Osteoblast (primary cell): ENCODE data around the gene TMC8. TPM values are rescaled to one million over a fixed set of nuclear protein-coding genes. Genes with fewer than 3 reads are reported as not detected.

Experiments
- DNase-seq: peaks from one replicate; pipeline ENCODE4 v3.0.0; 2011; ENCODE audit warnings: low spot score, mixed read lengths; ENCODE audit not compliant: insufficient read length; ENCODE audit errors: missing footprints
- H2AFZ ChIP-seq: 2 replicates; pipeline ENCODE4 v1.6.0; 2011; ENCODE audit warnings: mild to moderate bottlenecking, low read length
- H3K27ac ChIP-seq: 2 replicates; pipeline ENCODE4 v1.5.1; 2011; ENCODE audit warnings: mild to moderate bottlenecking, low read depth, low read length, moderate library complexity
- H3K27me3 ChIP-seq: 2 replicates; pipeline ENCODE4 v1.6.0; 2012; ENCODE audit warnings: mild to moderate bottlenecking, control low read depth, inconsistent platforms, low read length, moderate library complexity; ENCODE audit not compliant: insufficient read depth
- H3K36me3 ChIP-seq: 2 replicates; pipeline ENCODE4 v1.5.1; 2011; ENCODE audit warnings: mild to moderate bottlenecking, low read length, control low read depth, moderate library complexity; ENCODE audit not compliant: insufficient read depth
- H3K4me1 ChIP-seq: 2 replicates; pipeline ENCODE4 v1.5.1; 2011; ENCODE audit warnings: mild to moderate bottlenecking, low read length, control low read depth, moderate library complexity; ENCODE audit not compliant: insufficient read depth
- H3K4me2 ChIP-seq: 2 replicates; pipeline ENCODE4 v1.6.0; 2011; ENCODE audit warnings: mild to moderate bottlenecking, low read length; ENCODE audit not compliant: insufficient read depth
- H3K4me3 ChIP-seq: fragments of 200-600 bp; sonication (generic); 3 replicates; pipeline ENCODE4 v1.5.1; 2012; ENCODE audit warnings: mild to moderate bottlenecking, low read length, inconsistent platforms; ENCODE audit not compliant: insufficient read depth
- H3K79me2 ChIP-seq: 2 replicates; pipeline ENCODE4 v1.6.0; 2012; ENCODE audit warnings: mild to moderate bottlenecking, low read length, control low read depth, inconsistent platforms; ENCODE audit not compliant: insufficient read depth
- H3K9me3 ChIP-seq: 2 replicates; pipeline ENCODE4 v1.5.1; 2011; ENCODE audit warnings: low read depth, low read length, control low read depth
- H4K20me1 ChIP-seq: 2 replicates; pipeline ENCODE4 v1.6.0; 2012; ENCODE audit warnings: mild to moderate bottlenecking, low read length, control low read depth; ENCODE audit not compliant: insufficient read depth
- CTCF ChIP-seq: IDR thresholded peaks from 2 replicates; pipeline ENCODE4 v1.5.1; 2011; ENCODE audit warnings: mild to moderate bottlenecking, low read depth, low read length, moderate library complexity; ENCODE audit errors: extremely low read depth
- total RNA-seq: library from RNA; depleted of rRNA; stranded (reverse); fragments of >200 nt; gene quantifications from 2 replicates; pipeline ENCODE4 v1.2.3, GENCODE V29; 2012

The TMC8 gene
- total RNA-seq, 1 donor, result not detected

DNA sequence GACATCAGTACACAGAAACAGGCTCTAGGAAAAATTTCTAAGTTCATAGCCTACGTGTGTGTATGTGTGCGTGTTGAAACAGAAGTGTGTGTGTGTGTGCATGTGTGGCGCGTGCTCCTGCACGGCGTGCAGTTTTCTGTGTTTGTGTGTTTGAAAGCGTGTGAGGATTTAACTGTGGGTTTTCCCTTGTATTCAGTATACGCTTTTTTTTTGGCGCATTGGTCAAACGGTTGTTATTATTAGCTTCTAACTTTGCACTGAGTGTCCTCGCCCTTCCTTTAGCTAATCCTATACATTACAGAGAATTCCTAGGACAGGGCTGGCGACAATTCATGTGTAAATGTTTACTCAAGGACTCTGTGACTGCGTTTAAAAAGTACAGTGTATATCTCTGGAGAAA lies 25.0 kb upstream of the TMC8 start:
- Histone ChIP-seq H3K4me1 (no peaks in the 10 kb centered on the region), H3K4me3 (no peak overlapping the region), H3K4me2 (no peak overlapping the region), H3K9me3 (no peaks in the 10 kb centered on the region), H4K20me1 (no peaks in the 10 kb centered on the region), H3K27me3 (no peaks in the 10 kb centered on the region), H2AFZ (no peak overlapping the region), H3K79me2 (no peaks in the 10 kb centered on the region), H3K27ac (no peak overlapping the region), H3K36me3 (peaks cover 9% of the 10 kb centered on the region)
- no peak for DNase-seq
- TF ChIP-seq CTCF, result no peak

DNA sequence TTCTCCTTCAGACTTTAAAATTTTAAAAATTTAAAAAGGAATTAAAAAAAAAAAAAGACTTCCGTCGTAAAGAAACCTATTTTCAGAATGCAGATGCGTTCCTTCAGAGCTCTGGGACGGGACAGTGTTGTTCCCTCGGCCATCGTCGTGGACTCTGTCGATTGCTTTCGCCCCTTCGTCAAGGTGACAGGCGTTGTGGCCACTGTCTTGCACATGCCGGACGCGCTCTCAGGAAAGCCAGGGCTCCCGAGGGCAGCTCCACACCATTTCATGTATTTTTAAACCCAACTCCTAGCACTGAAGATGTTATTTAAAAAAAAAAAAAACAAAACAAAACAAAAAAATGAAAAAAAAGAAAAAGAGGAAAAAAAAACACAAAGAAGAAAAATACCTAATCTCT lies 24.4 kb upstream of the TMC8 start:
- no peaks in the 10 kb centered on the region for H4K20me1 ChIP-seq
- DNase-seq, result no peak
- no peak overlapping the region for H3K4me2 ChIP-seq
- no peak overlapping the region for H3K27ac ChIP-seq
- no peaks in the 10 kb centered on the region for H3K79me2 ChIP-seq
- H2AFZ ChIP-seq, result no peak overlapping the region
- no peaks in the 10 kb centered on the region for H3K9me3 ChIP-seq
- H3K36me3 ChIP-seq, result peaks cover 9% of the 10 kb centered on the region
- H3K4me3 ChIP-seq, result no peak overlapping the region
- H3K27me3 ChIP-seq, result no peaks in the 10 kb centered on the region
- no peak for TF ChIP-seq CTCF
- H3K4me1 ChIP-seq, result no peaks in the 10 kb centered on the region

GRCh38 chr17:78107457-78107856 lies 23.1 kb upstream of the TMC8 start:
- Histone ChIP-seq H3K4me1 (no peaks in the 10 kb centered on the region), H3K36me3 (peaks cover 9% of the 10 kb centered on the region), H3K9me3 (no peaks in the 10 kb centered on the region), H3K27ac (no peak overlapping the region), H3K79me2 (no peaks in the 10 kb centered on the region), H3K4me3 (no peak overlapping the region), H3K4me2 (no peak overlapping the region), H2AFZ (no peak overlapping the region), H3K27me3 (no peaks in the 10 kb centered on the region), H4K20me1 (no peaks in the 10 kb centered on the region)
- no peak for TF ChIP-seq CTCF
- DNase-seq, result peak; percentile 79

DNA sequence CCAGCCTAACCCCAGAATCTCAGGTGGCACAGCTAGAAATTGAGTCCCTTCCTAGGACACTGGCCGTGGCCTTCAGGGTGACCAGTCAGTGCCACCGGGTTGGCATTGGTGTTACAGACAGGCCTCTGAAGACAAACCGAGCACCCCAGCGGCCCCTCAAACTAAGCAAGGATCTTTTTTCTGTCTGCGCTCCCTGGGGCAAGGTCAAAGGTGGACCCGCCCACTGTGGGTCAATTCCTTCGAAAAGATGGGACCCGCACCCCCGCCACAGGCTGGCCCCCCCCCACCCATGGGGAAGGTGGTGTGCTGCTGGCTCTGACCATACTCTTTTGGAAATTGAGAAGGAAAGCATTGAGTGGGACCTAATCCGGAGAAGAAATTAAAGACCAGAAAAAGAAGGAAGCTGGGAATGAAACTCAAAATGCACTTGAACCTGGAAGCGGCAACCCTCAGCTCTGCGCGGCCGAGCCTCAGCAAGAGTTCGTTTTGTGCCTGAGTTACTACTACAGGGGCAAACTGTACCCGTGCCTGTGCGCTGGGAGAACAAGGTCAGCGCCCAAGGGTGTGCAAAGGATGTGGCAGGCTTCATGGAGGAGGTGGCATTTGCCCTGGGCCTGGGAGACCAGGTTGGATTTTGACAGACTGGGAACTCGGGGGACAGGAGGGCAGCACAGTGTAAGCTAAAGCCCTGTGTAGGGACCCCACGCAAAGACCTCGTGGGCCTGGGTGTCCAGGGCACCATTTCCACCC lies 22.4 kb upstream of the TMC8 start:
- TF ChIP-seq CTCF, result no peak
- Histone ChIP-seq H3K36me3 (peaks cover 9% of the 10 kb centered on the region), H3K9me3 (no peaks in the 10 kb centered on the region), H3K27ac (no peak overlapping the region), H3K4me1 (no peaks in the 10 kb centered on the region), H2AFZ (no peak overlapping the region), H3K4me3 (no peak overlapping the region), H3K27me3 (peaks cover under 1% of the 10 kb centered on the region), H4K20me1 (no peaks in the 10 kb centered on the region), H3K4me2 (no peak overlapping the region), H3K79me2 (no peaks in the 10 kb centered on the region)
- DNase-seq, result peak; percentile 52
